ENCODE measurements around the gene HOPX. TPM values are rescaled to one million over a fixed set of nuclear protein-coding genes. Genes with fewer than 3 reads are reported as not detected.

HOPX gene
- total RNA-seq, 2 experiments from 2014 or later = not detected

DNA sequence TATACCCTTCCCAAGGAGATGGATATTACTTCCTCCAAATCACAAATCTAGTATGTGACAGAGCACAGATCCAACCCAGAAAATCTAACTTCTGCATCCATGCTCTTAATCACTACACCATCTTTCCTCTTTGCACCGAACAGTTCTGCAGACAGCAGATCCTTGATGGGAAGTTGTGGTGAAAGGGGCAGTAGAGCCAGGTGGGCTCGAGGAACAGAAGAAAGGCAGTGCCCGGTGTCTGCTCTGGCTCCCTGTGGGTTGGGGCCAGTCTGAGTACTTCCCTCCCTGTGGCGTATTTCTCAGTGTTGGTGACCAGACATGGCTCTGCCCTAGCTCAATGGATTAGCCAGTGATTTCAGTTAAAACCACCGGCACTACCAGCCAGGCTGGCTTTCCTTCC, 15.3 kb downstream of the HOPX start:
- no peak for TF ChIP-seq EZH2phosphoT487 (IDR thresholded peaks at IDR 0.05; ENCODE audit: borderline replicate concordance, low read depth, low read length)
- TF ChIP-seq, protein P1, sequence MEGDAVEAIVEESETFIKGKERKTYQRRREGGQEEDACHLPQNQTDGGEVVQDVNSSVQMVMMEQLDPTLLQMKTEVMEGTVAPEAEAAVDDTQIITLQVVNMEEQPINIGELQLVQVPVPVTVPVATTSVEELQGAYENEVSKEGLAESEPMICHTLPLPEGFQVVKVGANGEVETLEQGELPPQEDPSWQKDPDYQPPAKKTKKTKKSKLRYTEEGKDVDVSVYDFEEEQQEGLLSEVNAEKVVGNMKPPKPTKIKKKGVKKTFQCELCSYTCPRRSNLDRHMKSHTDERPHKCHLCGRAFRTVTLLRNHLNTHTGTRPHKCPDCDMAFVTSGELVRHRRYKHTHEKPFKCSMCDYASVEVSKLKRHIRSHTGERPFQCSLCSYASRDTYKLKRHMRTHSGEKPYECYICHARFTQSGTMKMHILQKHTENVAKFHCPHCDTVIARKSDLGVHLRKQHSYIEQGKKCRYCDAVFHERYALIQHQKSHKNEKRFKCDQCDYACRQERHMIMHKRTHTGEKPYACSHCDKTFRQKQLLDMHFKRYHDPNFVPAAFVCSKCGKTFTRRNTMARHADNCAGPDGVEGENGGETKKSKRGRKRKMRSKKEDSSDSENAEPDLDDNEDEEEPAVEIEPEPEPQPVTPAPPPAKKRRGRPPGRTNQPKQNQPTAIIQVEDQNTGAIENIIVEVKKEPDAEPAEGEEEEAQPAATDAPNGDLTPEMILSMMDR (conservative IDR thresholded peaks at IDR 0.05; ENCODE audit: low read length) = no peak
- no TSS peak for BruUV-seq (replicated peaks)
- H4K20me1 ChIP-seq (ENCODE audit: insufficient read depth, low read length) = no peaks in the 10 kb centered on the region
- H3K36me3 ChIP-seq (ENCODE audit: insufficient read depth, low read length) = no peaks in the 10 kb centered on the region
- no peaks in the 10 kb centered on the region for H3K4me1 ChIP-seq (ENCODE audit: insufficient read depth, low read length, poor library complexity, severe bottlenecking)
- H2AFZ ChIP-seq (ENCODE audit: low read length) = no peak overlapping the region
- H3K79me2 ChIP-seq (ENCODE audit: insufficient read depth, low read depth, low read length) = no peaks in the 10 kb centered on the region
- H3K4me3 ChIP-seq (ENCODE audit: low read depth, low read length, poor library complexity, severe bottlenecking) = no peak overlapping the region
- no peaks in the 10 kb centered on the region for H3K9me2 ChIP-seq (ENCODE audit: insufficient read depth, low read length)
- ChIA-PET POLR2A (no interaction called here), CTCF (ENCODE audit: unreplicated experiment) (no interaction called here)
- DNase-seq (ENCODE audit: low spot score) = no peak
- intact Hi-C loops (cut with micrococcal nuclease; ENCODE audit: unreplicated experiment) = no loop called here
- no peaks in the 10 kb centered on the region for H3K9me3 ChIP-seq (ENCODE audit: low read length)
- no peak overlapping the region for H3K27ac ChIP-seq (ENCODE audit: low read depth, low read length, poor library complexity, severe bottlenecking)
- no peak overlapping the region for H3K4me2 ChIP-seq (ENCODE audit: low read length)

DNA sequence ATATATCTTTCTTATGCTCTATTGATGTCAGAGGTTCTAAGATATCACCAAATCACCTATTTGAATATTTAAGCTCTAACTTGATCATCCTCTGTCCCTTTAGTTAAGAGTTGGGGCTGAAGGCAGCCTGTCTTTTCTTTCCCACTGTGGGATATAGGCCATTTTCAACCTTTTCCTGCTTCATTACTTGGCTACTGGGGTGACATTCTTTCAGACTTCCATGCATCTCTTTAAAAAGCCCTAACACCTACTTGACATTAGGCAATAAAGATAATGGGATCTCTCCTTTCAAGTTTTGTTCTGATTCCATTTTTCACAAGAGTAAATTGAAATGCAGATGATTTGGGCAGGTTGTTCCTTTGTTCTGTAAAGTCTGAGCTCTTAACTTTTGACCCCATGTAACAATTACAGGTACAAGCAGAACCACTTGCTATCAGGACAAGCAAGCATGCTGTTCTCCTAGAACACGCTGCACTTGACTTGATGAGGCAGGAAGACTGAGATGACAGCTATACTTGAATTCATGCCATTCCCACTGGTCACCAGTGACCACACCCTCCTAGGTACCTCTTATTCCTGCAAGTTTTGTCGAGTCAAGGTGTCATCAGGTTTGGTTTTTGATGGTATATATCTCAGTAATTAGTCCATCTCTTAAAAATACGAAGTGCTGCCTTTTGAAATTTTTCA, 18.2 kb downstream of the HOPX start:
- BruUV-seq (replicated peaks) = no TSS peak
- Histone ChIP-seq H3K4me2 (ENCODE audit: low read length) (no peak overlapping the region), H3K4me1 (ENCODE audit: insufficient read depth, low read length, poor library complexity, severe bottlenecking) (no peaks in the 10 kb centered on the region), H3K27ac (ENCODE audit: low read depth, low read length, poor library complexity, severe bottlenecking) (no peak overlapping the region), H3K9me3 (ENCODE audit: low read length) (no peaks in the 10 kb centered on the region), H3K4me3 (ENCODE audit: low read depth, low read length, poor library complexity, severe bottlenecking) (no peak overlapping the region), H3K36me3 (ENCODE audit: insufficient read depth, low read length) (no peaks in the 10 kb centered on the region), H3K79me2 (ENCODE audit: insufficient read depth, low read depth, low read length) (no peaks in the 10 kb centered on the region), H2AFZ (ENCODE audit: low read length) (no peak overlapping the region), H4K20me1 (ENCODE audit: insufficient read depth, low read length) (no peaks in the 10 kb centered on the region), H3K9me2 (ENCODE audit: insufficient read depth, low read length) (no peaks in the 10 kb centered on the region)
- CTCF ChIA-PET (ENCODE audit: unreplicated experiment) = no interaction called here
- no peak for TF ChIP-seq EZH2phosphoT487 (IDR thresholded peaks at IDR 0.05; ENCODE audit: borderline replicate concordance, low read depth, low read length)
- TF ChIP-seq, protein P1 (conservative IDR thresholded peaks at IDR 0.05; ENCODE audit: low read length) = no peak
- POLR2A ChIA-PET = interaction anchor here (1.3 kb wide), 1 partner anchor 24 kb away, joined by 4 read pairs; no protein-coding TSS in a partner anchor
- DNase-seq (ENCODE audit: low spot score) = no peak
- intact Hi-C loops (cut with micrococcal nuclease; ENCODE audit: unreplicated experiment) = no loop called here

DNA sequence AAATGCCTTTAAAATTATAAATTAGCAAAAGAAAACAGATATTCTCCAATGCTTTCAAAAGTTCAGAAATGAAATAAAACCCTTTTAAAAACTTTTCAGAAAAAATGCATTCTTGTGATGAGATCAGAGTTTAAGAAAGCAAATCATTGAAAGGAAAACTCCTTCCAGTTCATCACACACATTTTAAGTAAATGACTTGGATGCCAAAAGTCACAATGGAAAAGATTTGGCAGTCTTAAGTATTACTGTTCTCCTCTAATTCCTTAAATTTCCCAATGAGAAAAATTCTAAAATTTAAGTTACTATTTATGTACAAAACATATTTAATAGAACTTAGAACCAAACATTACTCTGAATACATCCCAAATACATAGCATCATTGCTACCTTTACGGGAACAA, 21.1 kb downstream of the HOPX start:
- ChIA-PET CTCF (ENCODE audit: unreplicated experiment) (no interaction called here), POLR2A (interaction anchor here (0.6 kb wide), 1 partner anchor 165 kb away, joined by 4 read pairs; no protein-coding TSS in a partner anchor)
- BruUV-seq (replicated peaks) = no TSS peak
- no peak for DNase-seq (ENCODE audit: low spot score)
- intact Hi-C loops (cut with micrococcal nuclease; ENCODE audit: unreplicated experiment) = no loop called here
- TF ChIP-seq, protein P1 (conservative IDR thresholded peaks at IDR 0.05; ENCODE audit: low read length) = no peak
- no peak for TF ChIP-seq EZH2phosphoT487 (IDR thresholded peaks at IDR 0.05; ENCODE audit: borderline replicate concordance, low read depth, low read length)
- Histone ChIP-seq H3K27ac (ENCODE audit: low read depth, low read length, poor library complexity, severe bottlenecking) (no peak overlapping the region), H3K4me2 (ENCODE audit: low read length) (no peak overlapping the region), H3K9me3 (ENCODE audit: low read length) (no peaks in the 10 kb centered on the region), H3K79me2 (ENCODE audit: insufficient read depth, low read depth, low read length) (no peaks in the 10 kb centered on the region), H3K36me3 (ENCODE audit: insufficient read depth, low read length) (no peaks in the 10 kb centered on the region), H2AFZ (ENCODE audit: low read length) (no peak overlapping the region), H3K9me2 (ENCODE audit: insufficient read depth, low read length) (no peaks in the 10 kb centered on the region), H4K20me1 (ENCODE audit: insufficient read depth, low read length) (no peaks in the 10 kb centered on the region), H3K4me3 (ENCODE audit: low read depth, low read length, poor library complexity, severe bottlenecking) (no peak overlapping the region), H3K4me1 (ENCODE audit: insufficient read depth, low read length, poor library complexity, severe bottlenecking) (no peaks in the 10 kb centered on the region)

All from OCI-LY7 (cell line).